ENCODE results near the gene BCL2L12.
"Not testable (repeated sequence)": the region's sequence is repeated elsewhere in the genome, so short reads cannot be mapped to it uniquely, and the experiment has no call there.

Gene BCL2L12

GRCh38 chr19:49665351-49666119 lies at the start of gene BCL2L12, which contains the start of gene IRF3:
BCL2L12 (plus strand) TSS chr19:49665933; CDS start chr19:49666693, 760 bp downstream.
IRF3 (minus strand) TSS chr19:49665857; CDS start chr19:49664838, 1,019 bp downstream.
- DNase-seq (ENCODE audit: low spot score): peak; percentile 99

GRCh38 chr19:49616532-49616931 lies 49.2 kb upstream of the BCL2L12 start:
- no peak for DNase-seq (ENCODE audit: low spot score)

- DNase-seq (ENCODE audit: low spot score): no peak
Observed at GRCh38 chr19:49616945-49617344, 48.8 kb upstream of the BCL2L12 start.

GRCh38 chr19:49617860-49618259 lies 47.9 kb upstream of the BCL2L12 start:
- not testable (repeated sequence) for DNase-seq (ENCODE audit: low spot score)

- DNase-seq (ENCODE audit: low spot score): no peak
Observed at GRCh38 chr19:49624967-49625910, 40.5 kb upstream of the BCL2L12 start.

GRCh38 chr19:49626226-49626625 lies 39.5 kb upstream of the BCL2L12 start:
- no peak for DNase-seq (ENCODE audit: low spot score)

GRCh38 chr19:49629659-49630058 lies 36.1 kb upstream of the BCL2L12 start:
- DNase-seq (ENCODE audit: low spot score): no peak

GRCh38 chr19:49631014-49631588 lies 34.6 kb upstream of the BCL2L12 start:
- DNase-seq (ENCODE audit: low spot score): no peak

GRCh38 chr19:49631610-49632192 lies 34.0 kb upstream of the BCL2L12 start:
- DNase-seq (ENCODE audit: low spot score): no peak

GRCh38 chr19:49632576-49632975 lies 33.2 kb upstream of the BCL2L12 start:
- no peak for DNase-seq (ENCODE audit: low spot score)

GRCh38 chr19:49633273-49633672 lies 32.5 kb upstream of the BCL2L12 start:
- DNase-seq (ENCODE audit: low spot score): not testable (repeated sequence)

GRCh38 chr19:49635530-49636232 lies 30.1 kb upstream of the BCL2L12 start:
- DNase-seq (ENCODE audit: low spot score): no peak

GRCh38 chr19:49636233-49636932 lies 29.4 kb upstream of the BCL2L12 start:
- DNase-seq (ENCODE audit: low spot score): no peak

GRCh38 chr19:49637821-49638738 lies 27.7 kb upstream of the BCL2L12 start:
- peak; percentile 87 for DNase-seq (ENCODE audit: low spot score)

- no peak for DNase-seq (ENCODE audit: low spot score)
Observed at GRCh38 chr19:49639401-49640112, 26.2 kb upstream of the BCL2L12 start.

- peak; percentile 97 for DNase-seq (ENCODE audit: low spot score)
Observed at GRCh38 chr19:49640113-49640898, 25.4 kb upstream of the BCL2L12 start, which contains the start of gene RRAS. RRAS (minus strand) TSS chr19:49640143; CDS start chr19:49640098, 45 bp downstream.

- peak; percentile 98 for DNase-seq (ENCODE audit: low spot score)
Observed at GRCh38 chr19:49641688-49642491, 23.8 kb upstream of the BCL2L12 start, which contains the start of gene SCAF1. SCAF1 (plus strand) TSS chr19:49642209; CDS start chr19:49645027, 2,818 bp downstream.
